Endothelial cell (in vitro differentiated cells): ENCODE results near the gene POPDC3. TPM values are rescaled to one million over a fixed set of nuclear protein-coding genes. Genes with fewer than 3 reads are reported as not detected.

ENCODE experiments used
- DNase-seq: peaks from one replicate; pipeline ENCODE4 v3.0.0; 2021; ENCODE audit warnings: low spot score
- H3K27ac Mint-ChIP-seq: one replicate; pipeline ENCODE4 v1.8.0; 2021; ENCODE audit warnings: mixed read lengths, inconsistent platforms; ENCODE audit not compliant: unreplicated experiment
- H3K27me3 Mint-ChIP-seq: one replicate; pipeline ENCODE4 v1.8.0; 2021; ENCODE audit warnings: mild to moderate bottlenecking, moderate library complexity, mixed read lengths, inconsistent platforms; ENCODE audit not compliant: unreplicated experiment
- H3K36me3 Mint-ChIP-seq: one replicate; pipeline ENCODE4 v1.8.0; 2021; ENCODE audit warnings: mild to moderate bottlenecking, low read depth, mixed read lengths, inconsistent platforms; ENCODE audit not compliant: unreplicated experiment
- H3K4me1 Mint-ChIP-seq: one replicate; pipeline ENCODE4 v1.8.0; 2021; ENCODE audit warnings: mild to moderate bottlenecking, mixed read lengths, inconsistent platforms; ENCODE audit not compliant: unreplicated experiment
- H3K4me3 Mint-ChIP-seq: one replicate; pipeline ENCODE4 v1.8.0; 2021; ENCODE audit warnings: mild to moderate bottlenecking, mixed read lengths, inconsistent platforms; ENCODE audit not compliant: unreplicated experiment
- H3K9me3 Mint-ChIP-seq: one replicate; pipeline ENCODE4 v1.8.0; 2021; ENCODE audit warnings: mixed read lengths, inconsistent platforms; ENCODE audit not compliant: unreplicated experiment
- CTCF ChIP-seq: fragments of 200-600 bp; sonication (generic); IDR thresholded peaks from one replicate; pipeline ENCODE4 v1.5.0; 2021; ENCODE audit warnings: antibody characterized with exemption; ENCODE audit not compliant: unreplicated experiment
- total RNA-seq: library from RNA; stranded (reverse); fragmentation: NEBNext Ultra II Directional; extraction: Animal tissue kit (Norgen Biotek cat#: 25700); gene quantifications from one replicate; pipeline ENCODE4 v1.2.1, GENCODE V29; 2021; ENCODE audit not compliant: unreplicated experiment

POPDC3 gene
- total RNA-seq, 1 donor from 2014 or later = 5.2 TPM

GRCh38 chr6:105161421-105161820 lies 18.4 kb downstream of the POPDC3 start:
- H3K9me3 Mint-ChIP-seq = no peaks in the 10 kb centered on the region
- no peak overlapping the region for H3K4me3 Mint-ChIP-seq
- no peaks in the 10 kb centered on the region for H3K27me3 Mint-ChIP-seq

GRCh38 chr6:105153676-105154075 lies 26.1 kb downstream of the POPDC3 start:
- no peak overlapping the region for H3K4me3 Mint-ChIP-seq
- no peak for DNase-seq
- H3K4me1 Mint-ChIP-seq = no peaks in the 10 kb centered on the region
- H3K27me3 Mint-ChIP-seq = no peaks in the 10 kb centered on the region
- no peak overlapping the region for H3K27ac Mint-ChIP-seq
- no peaks in the 10 kb centered on the region for H3K9me3 Mint-ChIP-seq
- H3K36me3 Mint-ChIP-seq = no peaks in the 10 kb centered on the region
- no peak for TF ChIP-seq CTCF

More at GRCh38 chr6:105161421-105161820, 18.4 kb downstream of the POPDC3 start:
- no peak for DNase-seq
- TF ChIP-seq CTCF = no peak
- Mint-ChIP-seq H3K27ac (no peak overlapping the region), H3K36me3 (no peaks in the 10 kb centered on the region), H3K4me1 (no peaks in the 10 kb centered on the region)

- no peak for DNase-seq
- no peak overlapping the region for H3K4me3 Mint-ChIP-seq
- no peaks in the 10 kb centered on the region for H3K36me3 Mint-ChIP-seq
- H3K9me3 Mint-ChIP-seq = no peaks in the 10 kb centered on the region
- H3K27me3 Mint-ChIP-seq = no peaks in the 10 kb centered on the region
- H3K27ac Mint-ChIP-seq = no peak overlapping the region
- no peaks in the 10 kb centered on the region for H3K4me1 Mint-ChIP-seq
- TF ChIP-seq CTCF = no peak
Measured at GRCh38 chr6:105152880-105153279, 26.9 kb downstream of the POPDC3 start.

- Mint-ChIP-seq H3K4me1 (no peaks in the 10 kb centered on the region), H3K9me3 (no peaks in the 10 kb centered on the region), H3K27me3 (no peaks in the 10 kb centered on the region), H3K4me3 (no peak overlapping the region), H3K36me3 (no peaks in the 10 kb centered on the region), H3K27ac (no peak overlapping the region)
- no peak for DNase-seq
- TF ChIP-seq CTCF = no peak
Measured at GRCh38 chr6:105151644-105152043, 28.2 kb downstream of the POPDC3 start.

- no peak for DNase-seq
- peaks cover 3% of the 10 kb centered on the region for H3K36me3 Mint-ChIP-seq
- no peak overlapping the region for H3K27ac Mint-ChIP-seq
- no peaks in the 10 kb centered on the region for H3K9me3 Mint-ChIP-seq
- peak overlapping the region; percentile 80 for H3K4me3 Mint-ChIP-seq
- TF ChIP-seq CTCF = no peak
- H3K4me1 Mint-ChIP-seq = peaks cover 5% of the 10 kb centered on the region
- peaks cover 9% of the 10 kb centered on the region for H3K27me3 Mint-ChIP-seq
Measured at GRCh38 chr6:105138141-105138540, 41.7 kb downstream of the POPDC3 start.
